B cell (primary cell): ENCODE results near the gene SKAP1. TPM values are rescaled to one million over a fixed set of nuclear protein-coding genes. Genes with fewer than 3 reads are reported as not detected.

ENCODE experiments used
- ATAC-seq: fragments of 200-7000 bp; cut with Tn5 transposase; one replicate; pipeline ENCODE4 v1.10.0; 2021; ENCODE audit warnings: low read depth, mild to moderate bottlenecking, moderate number of reproducible peaks, moderate library complexity
- CTCF ChIA-PET: fragments of 350-600 bp; sonication (Branson Sonifier 250); formaldehyde crosslinking; loops from one replicate; lab custom pipeline; 2021; ENCODE audit warnings: antibody characterized with exemption, inconsistent platforms; lab: Charles Lee
- POLR2A ChIA-PET: fragments of 350-600 bp; sonication (Branson Sonifier 250); formaldehyde crosslinking; loops from one replicate; lab custom pipeline; 2021; ENCODE audit warnings: antibody characterized with exemption; lab: Charles Lee
- DNase-seq: peaks from one replicate; pipeline ENCODE4 v3.0.0; 2013
- H2AFZ ChIP-seq: 2 replicates; pipeline ENCODE4 v1.6.1; 2012; ENCODE audit warnings: mild to moderate bottlenecking, low read depth, low read length; ENCODE audit not compliant: insufficient read depth, poor library complexity, severe bottlenecking
- H3K27ac ChIP-seq, 2 donors: 1 replicate in 1 of 2; 2 replicates in 1 of 2; pipeline ENCODE4 v1.5.1; 2012 to 2013; ENCODE audit warnings: low read length in 2 of 2, mild to moderate bottlenecking in 2 of 2, moderate library complexity in 1 of 2
- H3K27me3 ChIP-seq, 4 experiments: fragments of 200-600 bp in 1 of 4; sonication (generic) in 1 of 4; replicated peaks in 1 of 4; 1 replicate in 2 of 4; 2 replicates in 2 of 4; pipeline versions ENCODE4 v1.6.1 to v1.7.0; 2013 to 2016; ENCODE audit warnings: low read length in 3 of 4, mild to moderate bottlenecking in 2 of 4, mixed read lengths in 1 of 4, moderate library complexity in 1 of 4; ENCODE audit not compliant: insufficient read depth in 4 of 4, control insufficient read depth in 3 of 4; ENCODE audit errors: control extremely low read depth in 1 of 4
- H3K36me3 ChIP-seq, 2 experiments: replicated peaks in 1 of 2; 1 replicate in 1 of 2; 2 replicates in 1 of 2; pipeline versions ENCODE4 v1.6.1 to v1.7.1; 2013; ENCODE audit warnings: low read length in 1 of 2; ENCODE audit not compliant: insufficient read depth in 2 of 2, control insufficient read depth in 1 of 2; ENCODE audit errors: control extremely low read depth in 1 of 2, extremely low read depth in 1 of 2
- H3K4me1 ChIP-seq, 2 donors: fragments of 200-600 bp in 1 of 2; sonication (generic) in 1 of 2; 1 replicate in 1 of 2; 2 replicates in 1 of 2; pipeline versions ENCODE4 v1.5.1 to v1.6.1; 2013 to 2017; ENCODE audit warnings: low read length in 2 of 2; ENCODE audit not compliant: control insufficient read depth in 2 of 2, insufficient read depth in 2 of 2
- H3K4me2 ChIP-seq: replicated peaks from 2 replicates; pipeline ENCODE3; 2012; ENCODE audit warnings: mild to moderate bottlenecking, low read depth, low read length; ENCODE audit not compliant: poor library complexity, severe bottlenecking
- H3K4me3 ChIP-seq, 5 experiments: fragments of 200-600 bp in 1 of 5; sonication (generic) in 1 of 5; 1 replicate in 3 of 5; 2 replicates in 2 of 5; pipeline versions ENCODE4 v1.5.1 to v1.7.0; 2011 to 2016; ENCODE audit warnings: low read length in 4 of 5, mild to moderate bottlenecking in 4 of 5, low read depth in 2 of 5, control low read depth in 1 of 5, moderate library complexity in 1 of 5; ENCODE audit not compliant: insufficient read depth in 1 of 5; ENCODE audit errors: control extremely low read depth in 1 of 5, extremely low read depth in 1 of 5
- H3K79me2 ChIP-seq: fragments of 200-600 bp; sonication (generic); one replicate; pipeline ENCODE4 v1.6.0; 2016; ENCODE audit warnings: low read length; ENCODE audit not compliant: control insufficient read depth, insufficient read depth
- H3K9ac ChIP-seq: fragments of 200-600 bp; sonication (generic); 2 replicates; pipeline ENCODE4 v1.6.1; 2017; ENCODE audit warnings: mild to moderate bottlenecking, low read length, moderate library complexity
- H3K9me3 ChIP-seq, 3 donors: one replicate each; pipeline versions ENCODE4 v1.6.1 to v1.7.1; 2013; ENCODE audit warnings: low read length in 2 of 3; ENCODE audit not compliant: control insufficient read depth in 2 of 3, insufficient read depth in 1 of 3; ENCODE audit errors: control extremely low read depth in 1 of 3
- H4K20me1 ChIP-seq: 2 replicates; pipeline ENCODE4 v1.6.0; 2012; ENCODE audit warnings: mild to moderate bottlenecking, low read length; ENCODE audit not compliant: insufficient read depth, control insufficient read depth, poor library complexity, severe bottlenecking
- H3K27ac Mint-ChIP-seq: one replicate; pipeline ENCODE4 v1.8.0; 2021; ENCODE audit warnings: mixed read lengths
- H3K27me3 Mint-ChIP-seq: one replicate; pipeline ENCODE4 v1.8.0; 2021; ENCODE audit warnings: mixed read lengths
- H3K4me1 Mint-ChIP-seq: one replicate; pipeline ENCODE4 v1.8.0; 2021; ENCODE audit warnings: mixed read lengths
- H3K4me3 Mint-ChIP-seq: one replicate; pipeline ENCODE4 v1.8.0; 2021; ENCODE audit warnings: mixed read lengths
- H3K9me3 Mint-ChIP-seq: one replicate; pipeline ENCODE4 v1.8.0; 2022; ENCODE audit warnings: mixed read lengths; ENCODE audit not compliant: insufficient read depth
- EZH2 ChIP-seq: IDR thresholded peaks from 2 replicates; pipeline ENCODE4 v1.6.1; 2012; ENCODE audit warnings: borderline replicate concordance, low read depth, mild to moderate bottlenecking, moderate library complexity, low read length; ENCODE audit not compliant: insufficient read depth, poor library complexity, severe bottlenecking
- WGBS: methylation state at CpG from one replicate; pipeline ENCODE4 v1.1.5; 2013; ENCODE audit warnings: missing lambda C conversion rate; ENCODE audit not compliant: insufficient coverage; 5-methylcytosine and 5-hydroxymethylcytosine counted together
- intact Hi-C: fragments of 100-400 bp; cut with micrococcal nuclease; formaldehyde crosslinking; loops from one replicate; pipeline ENCODE4 v1.10.0; 2022
- polyA plus RNA-seq: library from polyadenylated mRNA; depleted of rRNA; stranded (reverse); fragments of >200 nt; gene quantifications from 2 replicates; pipeline ENCODE4 v1.2.3, GENCODE V29; 2012
- total RNA-seq, 2 donors: library from RNA; stranded (reverse); fragments of 120-200 nt in 1 of 2; gene quantifications; 1 replicate in 1 of 2; 2 replicates in 1 of 2; pipeline versions ENCODE4 v1.2.3 to v1.2.4, GENCODE V29; 2013 to 2022
- TF ChIP-seq, protein P1 (sequence below): fragments of 200-600 bp; IDR thresholded peaks from one replicate; pipeline ENCODE4 v1.8.0; 2022; ENCODE audit warnings: antibody characterized with exemption, mild to moderate bottlenecking

SKAP1 gene
- total and polyA plus RNA-seq, 2 donors (not counting 1 experiment from before 2014, with no cell fraction given), result 33.1 to 37.3 TPM

DNA sequence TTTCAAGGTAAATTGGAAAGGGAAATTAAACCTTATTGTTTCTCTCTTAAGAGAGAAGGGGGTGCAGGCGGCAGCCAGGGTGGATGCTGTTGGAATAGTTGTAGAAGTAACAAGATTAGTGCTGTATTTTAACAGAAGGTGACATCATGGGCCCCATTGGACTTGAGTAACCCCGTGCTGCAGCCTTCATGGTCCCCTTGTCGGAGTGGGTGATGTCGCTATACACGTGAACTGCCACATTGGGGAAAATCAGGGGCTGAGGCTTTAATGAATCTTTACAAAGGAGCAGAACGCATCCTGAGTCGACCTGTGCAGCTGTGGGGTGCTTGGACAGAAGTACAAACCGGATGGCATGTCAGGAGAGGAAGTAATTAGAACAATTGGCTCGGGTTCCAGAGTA is 319.3 kb downstream of the SKAP1 start:
- Histone ChIP-seq H3K27ac (peak overlapping the region; percentile 67 to 96), H3K9ac (peak overlapping the region; percentile 38), H2AFZ (no peak overlapping the region), H3K4me2 (peak overlapping the region; percentile 70), H3K36me3 (peaks cover 0 to 11% of the 10 kb centered on the region in 2 experiments), H3K9me3 (no peaks in the 10 kb centered on the region), H3K4me1 (peaks cover 61 to 77% of the 10 kb centered on the region in 2 donors), H3K4me3 (peak overlapping the region in 1 of 5 experiments; percentile 4), H3K27me3 (no peaks in the 10 kb centered on the region), H3K79me2 (peaks cover 74% of the 10 kb centered on the region), H4K20me1 (no peaks in the 10 kb centered on the region)
- POLR2A ChIA-PET, result interaction anchor here (1.5 kb wide), 1 partner anchor 10 kb away, joined by 8 read pairs; the partner anchor contains the start of gene CBX1
- H3K4me3 Mint-ChIP-seq, result peak overlapping the region; percentile 91
- peak; percentile 47 for DNase-seq
- no peak for ATAC-seq
- intact Hi-C loops, result loop anchor here (1.0 to 2.0 kb wide), 2 partner anchors 9 to 20 kb away; partner anchors contain the start of gene CBX1
- no peaks in the 10 kb centered on the region for H3K27me3 Mint-ChIP-seq
- H3K9me3 Mint-ChIP-seq, result no peaks in the 10 kb centered on the region
- WGBS, result 54% methylated on average over 9 of the region's 9 CpGs
- CTCF ChIA-PET, result interaction anchor here (0.6 to 4.9 kb wide), 13 partner anchors 8 to 132 kb away, joined by 3 to 41 read pairs (median 6); partner anchors contain the start of gene CBX1
- peaks cover 58% of the 10 kb centered on the region for H3K4me1 Mint-ChIP-seq
- peak overlapping the region; percentile 96 for H3K27ac Mint-ChIP-seq
- TF ChIP-seq EZH2, result no peak
- TF ChIP-seq, protein P1, sequence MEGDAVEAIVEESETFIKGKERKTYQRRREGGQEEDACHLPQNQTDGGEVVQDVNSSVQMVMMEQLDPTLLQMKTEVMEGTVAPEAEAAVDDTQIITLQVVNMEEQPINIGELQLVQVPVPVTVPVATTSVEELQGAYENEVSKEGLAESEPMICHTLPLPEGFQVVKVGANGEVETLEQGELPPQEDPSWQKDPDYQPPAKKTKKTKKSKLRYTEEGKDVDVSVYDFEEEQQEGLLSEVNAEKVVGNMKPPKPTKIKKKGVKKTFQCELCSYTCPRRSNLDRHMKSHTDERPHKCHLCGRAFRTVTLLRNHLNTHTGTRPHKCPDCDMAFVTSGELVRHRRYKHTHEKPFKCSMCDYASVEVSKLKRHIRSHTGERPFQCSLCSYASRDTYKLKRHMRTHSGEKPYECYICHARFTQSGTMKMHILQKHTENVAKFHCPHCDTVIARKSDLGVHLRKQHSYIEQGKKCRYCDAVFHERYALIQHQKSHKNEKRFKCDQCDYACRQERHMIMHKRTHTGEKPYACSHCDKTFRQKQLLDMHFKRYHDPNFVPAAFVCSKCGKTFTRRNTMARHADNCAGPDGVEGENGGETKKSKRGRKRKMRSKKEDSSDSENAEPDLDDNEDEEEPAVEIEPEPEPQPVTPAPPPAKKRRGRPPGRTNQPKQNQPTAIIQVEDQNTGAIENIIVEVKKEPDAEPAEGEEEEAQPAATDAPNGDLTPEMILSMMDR, result no peak
